ENCODE results near the gene PSKH1. TPM values are rescaled to one million over a fixed set of nuclear protein-coding genes. Genes with fewer than 3 reads are reported as not detected.
A peak's percentile ranks its signal among the peaks of the same experiment; 100 is the strongest.

The PSKH1 gene
- total and polyA plus RNA-seq, 9 of the 15 experiments (the other 6 are each of a cell fraction or from before 2014, with no cell fraction given), result 0.96 to 20.9 (median 9.4) TPM

DNA sequence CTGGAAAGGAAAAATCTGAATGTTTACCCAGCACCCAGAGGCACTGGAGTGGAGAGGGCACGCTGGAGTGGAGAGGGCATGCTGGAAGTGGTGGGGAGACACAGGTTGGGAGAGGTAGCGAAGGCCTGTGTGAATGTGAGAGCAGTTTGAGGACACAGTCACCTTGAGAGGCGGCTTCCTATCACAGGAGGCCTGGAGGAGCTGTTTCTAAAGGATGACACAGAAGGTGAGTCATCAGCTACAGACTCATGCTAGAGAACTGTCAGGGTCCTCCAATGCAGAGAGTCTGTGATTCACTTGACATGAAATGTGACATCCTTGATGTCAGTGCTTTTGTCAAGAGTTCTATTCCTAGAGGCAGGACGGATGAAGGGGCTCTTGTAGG is 24.8 kb downstream of the PSKH1 start (continued):
- TF ChIP-seq PRDM10 (IDR thresholded peaks at IDR 0.05; ENCODE audit: partially characterized antibody) (no peak), CHD2 (IDR thresholded peaks at IDR 0.05; ENCODE audit: low read depth, low read length) (no peak), PHF20 (IDR thresholded peaks at IDR 0.05; ENCODE audit: partially characterized antibody) (no peak), ZNF280B (CRISPR knock-in tag; IDR thresholded peaks at IDR 0.05) (no peak), ZNF766 (CRISPR knock-in tag; conservative IDR thresholded peaks at IDR 0.05) (no peak), TFE3 (CRISPR knock-in tag; IDR thresholded peaks at IDR 0.05) (no peak), CBX3 (IDR thresholded peaks at IDR 0.05; ENCODE audit: borderline replicate concordance in 1 of 2, low read length in 2 of 2) (no peak), ZKSCAN3 (CRISPR knock-in tag; IDR thresholded peaks at IDR 0.05) (no peak), ZNF165 (CRISPR knock-in tag; IDR thresholded peaks at IDR 0.05; ENCODE audit: borderline replicate concordance) (no peak), E2F5 (CRISPR knock-in tag; IDR thresholded peaks at IDR 0.05) (no peak), ZNF436 (CRISPR knock-in tag; IDR thresholded peaks at IDR 0.05) (no peak), TAF7 (tag; IDR thresholded peaks at IDR 0.05) (no peak), HDAC1 (IDR thresholded peaks at IDR 0.05) (0 out of 4 replicates have a peak, but pooled peaks of 1 of the 2 experiments have one; percentile 25), KAT2B (IDR thresholded peaks at IDR 0.05; ENCODE audit: low read depth, low read length) (no peak), RCOR1 (IDR thresholded peaks at IDR 0.05; ENCODE audit: borderline replicate concordance in 1 of 2, low read depth in 2 of 2, low read length in 2 of 2) (0 out of 4 replicates have a peak, but pooled peaks of 1 of the 2 experiments have one; percentile 48), E2F3 (CRISPR knock-in tag; IDR thresholded peaks at IDR 0.05) (no peak)
- TF ChIP-seq, protein P1, sequence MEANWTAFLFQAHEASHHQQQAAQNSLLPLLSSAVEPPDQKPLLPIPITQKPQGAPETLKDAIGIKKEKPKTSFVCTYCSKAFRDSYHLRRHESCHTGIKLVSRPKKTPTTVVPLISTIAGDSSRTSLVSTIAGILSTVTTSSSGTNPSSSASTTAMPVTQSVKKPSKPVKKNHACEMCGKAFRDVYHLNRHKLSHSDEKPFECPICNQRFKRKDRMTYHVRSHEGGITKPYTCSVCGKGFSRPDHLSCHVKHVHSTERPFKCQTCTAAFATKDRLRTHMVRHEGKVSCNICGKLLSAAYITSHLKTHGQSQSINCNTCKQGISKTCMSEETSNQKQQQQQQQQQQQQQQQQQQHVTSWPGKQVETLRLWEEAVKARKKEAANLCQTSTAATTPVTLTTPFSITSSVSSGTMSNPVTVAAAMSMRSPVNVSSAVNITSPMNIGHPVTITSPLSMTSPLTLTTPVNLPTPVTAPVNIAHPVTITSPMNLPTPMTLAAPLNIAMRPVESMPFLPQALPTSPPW (CRISPR knock-in tag; IDR thresholded peaks at IDR 0.05), result no peak; the same call in 1 of the 2 replicates
- TF ChIP-seq, protein P2, sequence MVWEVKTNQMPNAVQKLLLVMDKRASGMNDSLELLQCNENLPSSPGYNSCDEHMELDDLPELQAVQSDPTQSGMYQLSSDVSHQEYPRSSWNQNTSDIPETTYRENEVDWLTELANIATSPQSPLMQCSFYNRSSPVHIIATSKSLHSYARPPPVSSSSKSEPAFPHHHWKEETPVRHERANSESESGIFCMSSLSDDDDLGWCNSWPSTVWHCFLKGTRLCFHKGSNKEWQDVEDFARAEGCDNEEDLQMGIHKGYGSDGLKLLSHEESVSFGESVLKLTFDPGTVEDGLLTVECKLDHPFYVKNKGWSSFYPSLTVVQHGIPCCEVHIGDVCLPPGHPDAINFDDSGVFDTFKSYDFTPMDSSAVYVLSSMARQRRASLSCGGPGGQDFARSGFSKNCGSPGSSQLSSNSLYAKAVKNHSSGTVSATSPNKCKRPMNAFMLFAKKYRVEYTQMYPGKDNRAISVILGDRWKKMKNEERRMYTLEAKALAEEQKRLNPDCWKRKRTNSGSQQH (CRISPR knock-in tag; IDR thresholded peaks at IDR 0.05), result no peak
